NCI-H2029 (cell line): ENCODE measurements around the gene VWF.
"Not testable (repeated sequence)": the region's sequence is repeated elsewhere in the genome, so short reads cannot be mapped to it uniquely, and the experiment has no call there.

Experiments used
- DNase-seq: peaks from one replicate; lab custom pipeline; 2025; lab: John Stamatoyannopoulos, UW

VWF gene

DNA sequence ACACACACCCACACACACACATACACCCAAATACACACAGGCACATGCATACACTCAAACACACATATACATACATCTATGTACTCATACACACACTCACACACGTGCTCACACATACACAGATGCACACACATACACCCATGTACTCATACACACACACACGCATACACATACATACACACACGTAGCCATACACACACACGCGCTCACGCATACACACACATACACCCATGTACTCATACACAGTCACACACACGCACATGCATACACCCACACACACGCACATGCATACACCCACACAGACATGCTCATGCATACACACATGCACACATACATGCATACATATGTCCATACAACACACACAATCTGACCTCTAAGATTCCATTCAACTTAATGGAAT lies 91.7 kb downstream of the VWF start:
- DNase-seq, result no peak

- DNase-seq, result no peak
Measured at GRCh38 chr12:6031001-6031400, 93.5 kb downstream of the VWF start.

GRCh38 chr12:6030081-6030480 lies 94.4 kb downstream of the VWF start:
- DNase-seq, result no peak

DNA sequence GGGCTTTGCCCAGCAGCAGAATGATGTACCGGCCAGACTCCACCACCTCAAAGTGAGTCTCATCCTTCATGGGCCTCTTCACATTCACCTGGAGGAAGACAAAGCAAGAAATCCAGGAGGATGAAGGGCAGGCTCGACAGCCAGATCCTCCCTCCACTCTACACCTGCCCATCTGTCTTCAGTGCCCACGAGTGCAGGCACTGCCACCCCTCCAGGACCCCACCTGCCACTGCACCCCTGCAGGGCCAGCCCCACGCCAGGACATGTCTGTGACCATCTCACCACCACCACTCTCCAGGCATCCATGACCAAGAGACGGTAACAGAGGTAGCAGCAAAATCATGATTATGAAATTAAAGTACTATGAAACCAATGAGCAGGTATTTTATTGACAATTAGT lies 95.1 kb downstream of the VWF start:
- no peak for DNase-seq

- DNase-seq, result no peak
Measured at GRCh38 chr12:6026998-6027397, 97.5 kb downstream of the VWF start.

GRCh38 chr12:6025703-6026298 lies 98.7 kb downstream of the VWF start:
- DNase-seq, result not testable (repeated sequence)

- not testable (repeated sequence) for DNase-seq
Measured at GRCh38 chr12:6024066-6024465, 100.4 kb downstream of the VWF start.

- no peak for DNase-seq
Measured at GRCh38 chr12:6020930-6021329, 103.5 kb downstream of the VWF start.

- DNase-seq, result not testable (repeated sequence)
Measured at GRCh38 chr12:6020511-6020910, 104.0 kb downstream of the VWF start.

DNA sequence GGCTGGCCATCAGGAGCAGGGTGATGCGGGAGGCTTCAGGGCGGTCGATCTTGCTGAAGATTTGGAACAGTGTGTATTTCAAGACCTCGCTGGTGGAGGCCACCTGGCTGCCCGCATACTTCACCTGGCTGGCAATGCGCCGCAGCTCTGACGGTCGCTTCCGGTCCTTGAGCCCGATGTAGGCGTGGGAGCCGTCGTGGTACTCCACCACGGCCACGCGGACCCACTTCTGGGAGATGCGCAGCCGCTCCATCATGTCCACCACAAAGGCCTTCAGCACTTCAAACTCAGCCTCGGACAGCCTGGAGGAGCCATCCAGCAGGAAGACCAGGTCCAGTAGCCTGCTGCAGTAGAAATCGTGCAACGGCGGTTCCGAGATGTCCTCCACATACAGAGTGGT lies 105.2 kb downstream of the VWF start:
- not testable (repeated sequence) for DNase-seq

- DNase-seq, result no peak
Measured at GRCh38 chr12:6018265-6018664, 106.2 kb downstream of the VWF start.

DNA sequence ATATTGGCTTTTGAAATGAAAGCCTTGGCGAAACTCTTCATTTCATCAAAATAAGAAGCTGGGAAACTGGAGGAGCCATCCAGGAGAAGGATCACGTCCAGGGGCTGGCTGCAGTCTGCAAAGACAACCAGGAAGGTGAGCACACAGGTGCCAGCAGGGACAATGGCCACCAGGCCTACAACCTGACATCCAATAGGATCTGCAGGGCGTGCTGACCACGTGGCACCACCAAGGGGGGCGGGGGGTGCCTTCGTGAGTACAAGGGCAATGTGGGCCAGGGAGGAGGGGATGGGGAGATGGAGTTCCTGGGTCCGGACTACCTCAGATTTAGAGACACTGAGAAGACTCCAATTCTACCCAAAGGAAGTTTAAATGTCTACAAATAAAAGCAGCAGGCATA lies 107.7 kb downstream of the VWF start:
- no peak for DNase-seq

DNA sequence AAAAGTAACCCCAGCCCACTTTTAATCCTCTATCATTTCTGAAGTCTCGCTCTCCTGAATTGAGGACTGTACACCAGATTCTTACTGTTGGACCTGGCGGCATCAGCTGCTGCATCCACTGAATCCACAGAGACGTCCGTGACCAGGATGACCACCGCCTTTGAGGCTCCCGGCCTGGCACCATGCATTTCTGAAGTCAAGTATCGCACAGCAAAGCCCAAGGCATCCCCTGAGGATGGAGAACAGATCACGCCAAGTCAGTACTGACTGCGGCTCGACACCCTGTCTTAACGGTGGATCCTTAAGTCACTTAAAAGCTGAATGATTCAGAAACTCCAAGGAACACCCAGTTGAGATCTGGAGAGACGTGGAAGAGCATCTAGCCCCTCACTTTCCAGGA lies 108.5 kb downstream of the VWF start:
- not testable (repeated sequence) for DNase-seq

GRCh38 chr12:6015271-6015670 lies 109.2 kb downstream of the VWF start:
- DNase-seq, result not testable (repeated sequence)

- DNase-seq, result not testable (repeated sequence)
Measured at GRCh38 chr12:6010631-6011350, 113.7 kb downstream of the VWF start.

DNA sequence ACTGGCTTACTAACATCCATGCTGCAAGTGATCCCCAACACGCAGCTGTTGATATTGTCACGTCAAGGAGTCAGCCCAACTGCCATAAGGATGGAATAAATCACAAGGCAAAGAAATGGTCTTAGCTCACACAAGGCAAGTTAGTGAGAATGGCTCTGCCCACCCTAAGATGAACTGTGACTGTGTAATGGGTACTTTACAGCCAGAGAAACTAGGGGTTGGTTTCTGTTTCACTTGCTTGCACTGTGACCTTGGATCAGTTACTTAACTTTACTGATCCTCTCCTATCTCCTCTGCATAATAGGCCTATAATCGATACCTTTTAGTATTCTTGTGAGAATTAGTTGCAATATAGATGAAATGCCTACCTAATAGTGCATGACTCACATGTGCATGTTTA lies 127.2 kb downstream of the VWF start:
- no peak for DNase-seq

DNA sequence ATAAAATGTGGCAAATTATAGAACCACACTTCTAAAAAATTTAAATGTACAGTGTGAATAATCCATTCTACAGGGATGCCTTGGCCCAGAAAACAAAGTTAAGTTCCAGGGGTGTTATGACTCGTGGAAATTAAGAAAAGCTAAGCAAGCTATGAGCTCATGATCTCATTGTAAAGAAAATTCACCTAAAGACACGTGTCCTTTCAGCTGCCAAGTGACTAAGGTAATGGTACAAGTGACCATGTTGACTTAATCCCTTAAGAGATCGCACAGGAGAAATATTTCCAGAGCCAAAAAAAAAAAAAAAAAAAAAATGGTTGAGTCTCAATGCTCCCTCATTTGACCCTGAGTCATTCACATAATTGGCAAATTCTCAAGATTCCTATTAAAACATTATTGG lies 128.0 kb downstream of the VWF start:
- DNase-seq, result no peak

GRCh38 chr12:5989621-5990020 lies 134.8 kb downstream of the VWF start:
- DNase-seq, result no peak

GRCh38 chr12:5988659-5989116 lies 135.8 kb downstream of the VWF start:
- DNase-seq, result peak; percentile 56

DNA sequence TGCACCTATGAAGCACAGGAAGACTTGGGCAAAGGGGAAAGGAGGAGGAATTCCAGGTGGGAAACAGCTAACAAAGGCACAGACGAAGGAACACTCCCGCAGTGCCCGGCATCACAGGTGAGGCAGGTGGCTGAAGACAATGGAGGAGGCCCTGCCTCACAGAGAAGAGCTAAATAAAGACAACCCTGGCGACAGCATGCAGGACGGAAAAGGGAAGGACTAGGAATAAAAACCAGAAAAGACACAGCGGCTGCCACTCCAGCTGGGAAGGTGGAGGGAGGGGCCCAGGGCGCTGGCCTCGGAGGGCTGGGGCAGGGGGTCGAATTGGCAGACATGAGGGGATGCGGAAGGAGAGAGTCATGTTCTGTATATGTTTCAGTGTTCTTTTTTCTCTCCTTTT lies 136.4 kb downstream of the VWF start:
- DNase-seq, result no peak

DNA sequence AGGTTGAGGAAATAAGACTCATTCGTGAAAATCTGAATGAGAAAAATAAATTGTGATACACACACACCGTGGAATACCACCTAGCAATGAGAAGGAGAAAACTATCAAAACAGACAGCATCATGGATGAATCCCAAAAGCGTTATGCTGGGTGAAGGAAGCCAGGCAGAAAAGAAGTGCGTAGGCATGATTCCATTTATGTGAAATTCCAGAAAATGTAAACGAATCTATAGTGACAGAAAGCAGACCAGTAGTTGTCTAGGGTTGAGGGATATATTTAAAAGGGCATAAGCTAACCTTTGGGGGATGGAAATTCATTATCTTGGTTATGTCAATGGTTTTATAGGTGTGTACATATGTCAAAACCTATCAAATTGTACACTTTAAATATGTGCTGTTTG lies 136.9 kb downstream of the VWF start:
- no peak for DNase-seq

- DNase-seq, result no peak
Measured at GRCh38 chr12:5985471-5985870, 139.0 kb downstream of the VWF start.

- no peak for DNase-seq
Measured at GRCh38 chr12:5984873-5985272, 139.6 kb downstream of the VWF start.

DNA sequence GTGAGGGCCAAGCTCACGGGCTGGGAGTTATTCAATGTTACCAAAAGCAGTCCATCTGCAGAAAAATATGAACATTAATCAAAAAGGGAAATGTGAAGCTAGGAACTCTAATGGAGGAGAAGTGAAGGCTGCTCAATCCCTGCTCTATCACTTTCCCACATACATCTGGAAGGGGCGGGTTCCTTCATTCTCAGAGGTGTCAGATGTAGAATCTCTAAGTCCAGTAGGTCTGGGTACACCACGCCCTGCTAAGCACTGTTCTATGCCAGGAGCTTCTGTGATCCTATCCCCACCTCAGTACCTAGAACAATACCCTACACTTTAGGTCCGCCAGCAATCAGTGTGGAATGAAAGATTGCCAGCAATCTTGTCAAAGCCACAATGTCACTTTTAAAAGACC lies 142.4 kb downstream of the VWF start:
- DNase-seq, result no peak
